Activated CD8-positive, alpha-beta T cell treated with anti-CD3 and anti-CD28 coated beads for 36 hours (primary cell): Measurements from ENCODE around the gene IKZF1. TPM values are rescaled to one million over a fixed set of nuclear protein-coding genes. Genes with fewer than 3 reads are reported as not detected.
A peak's percentile ranks its signal among the peaks of the same experiment; 100 is the strongest.

Experiments used
- ATAC-seq: fragments of 200-7000 bp; cut with Tn5 transposase; one replicate; pipeline ENCODE4 v1.10.0; 2021; ENCODE audit warnings: mild to moderate bottlenecking, moderate library complexity
- CTCF ChIA-PET: fragments of 350-600 bp; sonication (Branson Sonifier 250); formaldehyde crosslinking; loops from one replicate; lab custom pipeline; 2021; ENCODE audit warnings: antibody characterized with exemption; lab: Charles Lee
- POLR2A ChIA-PET: fragments of 350-600 bp; sonication (Branson Sonifier 250); formaldehyde crosslinking; loops from one replicate; lab custom pipeline; 2021; ENCODE audit warnings: antibody characterized with exemption; lab: Charles Lee
- DNase-seq: peaks from one replicate; pipeline ENCODE4 v3.0.0-alpha.2; 2020
- H3K27ac Mint-ChIP-seq: one replicate; pipeline ENCODE4 v1.8.0; 2021; ENCODE audit warnings: mild to moderate bottlenecking, mixed read lengths
- H3K27me3 Mint-ChIP-seq: one replicate; pipeline ENCODE4 v1.8.0; 2021; ENCODE audit warnings: mixed read lengths
- H3K36me3 Mint-ChIP-seq: one replicate; pipeline ENCODE4 v1.8.0; 2021; ENCODE audit warnings: low read depth, mixed read lengths
- H3K4me1 Mint-ChIP-seq: one replicate; pipeline ENCODE4 v1.8.0; 2021; ENCODE audit warnings: low read depth, mixed read lengths
- H3K4me3 Mint-ChIP-seq: one replicate; pipeline ENCODE4 v1.8.0; 2021; ENCODE audit warnings: mild to moderate bottlenecking, moderate library complexity, mixed read lengths
- H3K9me3 Mint-ChIP-seq: one replicate; pipeline ENCODE4 v1.8.0; 2021; ENCODE audit warnings: mixed read lengths
- intact Hi-C: fragments of 100-400 bp; cut with micrococcal nuclease; formaldehyde crosslinking; loops from one replicate; pipeline ENCODE4 v1.10.0; 2022
- total RNA-seq, 2 experiments: library from RNA; stranded (reverse); gene quantifications; one replicate each; pipeline ENCODE4 v1.2.3, GENCODE V29; 2021
- TF ChIP-seq, protein P1 (sequence below): fragments of 200-600 bp; IDR thresholded peaks from one replicate; pipeline ENCODE4 v1.8.0; 2022; ENCODE audit warnings: antibody characterized with exemption, mild to moderate bottlenecking

Gene IKZF1
- total RNA-seq, 2 experiments from 2014 or later: 277 to 295 TPM

DNA sequence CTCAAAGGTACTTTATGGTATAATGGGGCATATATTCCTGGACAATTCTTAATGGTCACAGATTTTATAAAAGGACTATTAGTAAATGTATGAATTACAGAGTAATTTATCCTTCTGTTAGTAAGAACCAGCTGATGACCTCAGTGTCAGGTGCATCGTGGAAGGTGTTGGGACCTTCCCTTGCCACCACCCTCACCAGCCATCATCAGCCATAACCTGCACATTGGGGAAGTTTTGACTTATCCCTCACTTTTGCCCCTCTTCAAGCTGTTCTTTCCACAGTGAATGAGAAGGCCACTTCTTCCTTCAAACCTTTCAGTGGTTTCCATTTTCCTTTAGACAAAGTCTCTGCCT is 93.4 kb downstream of the IKZF1 start:
- peaks cover 86% of the 10 kb centered on the region for H3K36me3 Mint-ChIP-seq
- CTCF ChIA-PET: interaction anchor here (1.4 to 3.3 kb wide), 4 partner anchors 10 to 192 kb away, joined by 5 to 10 read pairs (median 8); no protein-coding TSS in a partner anchor
- intact Hi-C loops: loop anchor here (5.0 kb wide), 1 partner anchor 36 kb away; no protein-coding TSS in a partner anchor
- TF ChIP-seq, protein P1, sequence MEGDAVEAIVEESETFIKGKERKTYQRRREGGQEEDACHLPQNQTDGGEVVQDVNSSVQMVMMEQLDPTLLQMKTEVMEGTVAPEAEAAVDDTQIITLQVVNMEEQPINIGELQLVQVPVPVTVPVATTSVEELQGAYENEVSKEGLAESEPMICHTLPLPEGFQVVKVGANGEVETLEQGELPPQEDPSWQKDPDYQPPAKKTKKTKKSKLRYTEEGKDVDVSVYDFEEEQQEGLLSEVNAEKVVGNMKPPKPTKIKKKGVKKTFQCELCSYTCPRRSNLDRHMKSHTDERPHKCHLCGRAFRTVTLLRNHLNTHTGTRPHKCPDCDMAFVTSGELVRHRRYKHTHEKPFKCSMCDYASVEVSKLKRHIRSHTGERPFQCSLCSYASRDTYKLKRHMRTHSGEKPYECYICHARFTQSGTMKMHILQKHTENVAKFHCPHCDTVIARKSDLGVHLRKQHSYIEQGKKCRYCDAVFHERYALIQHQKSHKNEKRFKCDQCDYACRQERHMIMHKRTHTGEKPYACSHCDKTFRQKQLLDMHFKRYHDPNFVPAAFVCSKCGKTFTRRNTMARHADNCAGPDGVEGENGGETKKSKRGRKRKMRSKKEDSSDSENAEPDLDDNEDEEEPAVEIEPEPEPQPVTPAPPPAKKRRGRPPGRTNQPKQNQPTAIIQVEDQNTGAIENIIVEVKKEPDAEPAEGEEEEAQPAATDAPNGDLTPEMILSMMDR: no peak
- H3K27ac Mint-ChIP-seq: peak overlapping the region; percentile 88
- no peak overlapping the region for H3K4me3 Mint-ChIP-seq
- no peaks in the 10 kb centered on the region for H3K9me3 Mint-ChIP-seq
- H3K27me3 Mint-ChIP-seq: no peaks in the 10 kb centered on the region
- peak; percentile 67 for DNase-seq
- H3K4me1 Mint-ChIP-seq: peaks cover 81% of the 10 kb centered on the region
- POLR2A ChIA-PET: interaction anchor here (0.8 to 3.2 kb wide), 14 partner anchors 9 to 248 kb away, joined by 3 to 11 read pairs (median 4); no protein-coding TSS in a partner anchor
- ATAC-seq: peak; percentile 11

DNA sequence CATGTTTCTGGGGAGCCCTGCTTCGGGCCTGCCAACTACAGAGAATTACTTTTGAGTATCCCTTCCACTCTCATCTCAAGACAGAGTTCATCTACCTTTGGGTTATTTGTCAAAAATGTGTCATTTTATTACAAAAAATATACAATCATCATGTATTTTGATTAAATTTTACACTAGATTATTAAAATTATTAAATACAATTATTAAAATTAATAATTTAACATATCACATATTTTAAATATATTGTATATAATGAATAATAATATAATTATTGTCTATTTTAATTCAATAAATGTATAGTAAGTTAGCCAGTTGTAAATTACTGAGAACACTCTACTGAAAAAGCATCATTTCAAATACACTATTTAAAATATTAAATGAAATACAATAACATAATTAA is 94.7 kb downstream of the IKZF1 start:
- DNase-seq: no peak
- H3K9me3 Mint-ChIP-seq: no peaks in the 10 kb centered on the region
- TF ChIP-seq, protein P1: no peak
- no peak overlapping the region for H3K4me3 Mint-ChIP-seq
- H3K36me3 Mint-ChIP-seq: peaks cover 86% of the 10 kb centered on the region
- no peak for ATAC-seq
- peaks cover 80% of the 10 kb centered on the region for H3K4me1 Mint-ChIP-seq
- CTCF ChIA-PET: interaction anchor here (0.7 to 3.3 kb wide), 5 partner anchors 8 to 193 kb away, joined by 3 to 10 read pairs (median 6); no protein-coding TSS in a partner anchor
- no peak overlapping the region for H3K27ac Mint-ChIP-seq
- no peaks in the 10 kb centered on the region for H3K27me3 Mint-ChIP-seq
- POLR2A ChIA-PET: interaction anchor here (0.9 to 3.2 kb wide), 5 partner anchors 10 to 31 kb away, joined by 4 to 11 read pairs (median 4); no protein-coding TSS in a partner anchor
- intact Hi-C loops: loop anchor here (5.0 kb wide), 1 partner anchor 37 kb away; no protein-coding TSS in a partner anchor

DNA sequence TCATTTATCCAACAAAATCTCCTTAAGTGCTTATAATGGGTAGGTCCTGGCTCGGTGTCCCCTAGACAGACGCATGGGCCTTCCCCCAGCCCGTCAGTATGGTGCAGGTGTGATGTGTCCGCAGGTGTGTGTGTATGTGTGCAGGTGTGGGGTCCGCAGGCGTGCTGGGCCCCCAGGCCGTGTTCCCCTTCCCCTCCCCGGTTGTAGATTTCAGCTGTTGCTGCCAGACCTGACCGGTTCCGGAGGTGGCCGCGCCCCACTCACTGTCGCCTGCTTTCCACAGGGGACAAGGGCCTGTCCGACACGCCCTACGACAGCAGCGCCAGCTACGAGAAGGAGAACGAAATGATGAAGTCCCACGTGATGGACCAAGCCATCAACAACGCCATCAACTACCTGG is 95.1 kb downstream of the IKZF1 start:
- peaks cover 80% of the 10 kb centered on the region for H3K4me1 Mint-ChIP-seq
- no peaks in the 10 kb centered on the region for H3K27me3 Mint-ChIP-seq
- intact Hi-C loops: loop anchor here (5.0 kb wide), 1 partner anchor 37 kb away; no protein-coding TSS in a partner anchor
- H3K9me3 Mint-ChIP-seq: no peaks in the 10 kb centered on the region
- TF ChIP-seq, protein P1: no peak
- peaks cover 85% of the 10 kb centered on the region for H3K36me3 Mint-ChIP-seq
- ATAC-seq: no peak
- no peak for DNase-seq
- no peak overlapping the region for H3K4me3 Mint-ChIP-seq
- CTCF ChIA-PET: no interaction called here
- no peak overlapping the region for H3K27ac Mint-ChIP-seq
- POLR2A ChIA-PET: interaction anchor here (1.7 kb wide), 1 partner anchor 18 kb away, joined by 4 read pairs; no protein-coding TSS in a partner anchor

DNA sequence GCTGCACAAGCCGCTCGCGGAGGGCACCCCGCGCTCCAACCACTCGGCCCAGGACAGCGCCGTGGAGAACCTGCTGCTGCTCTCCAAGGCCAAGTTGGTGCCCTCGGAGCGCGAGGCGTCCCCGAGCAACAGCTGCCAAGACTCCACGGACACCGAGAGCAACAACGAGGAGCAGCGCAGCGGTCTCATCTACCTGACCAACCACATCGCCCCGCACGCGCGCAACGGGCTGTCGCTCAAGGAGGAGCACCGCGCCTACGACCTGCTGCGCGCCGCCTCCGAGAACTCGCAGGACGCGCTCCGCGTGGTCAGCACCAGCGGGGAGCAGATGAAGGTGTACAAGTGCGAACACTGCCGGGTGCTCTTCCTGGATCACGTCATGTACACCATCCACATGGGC is 95.6 kb downstream of the IKZF1 start:
- Mint-ChIP-seq H3K9me3 (no peaks in the 10 kb centered on the region), H3K27ac (no peak overlapping the region), H3K27me3 (no peaks in the 10 kb centered on the region), H3K4me3 (no peak overlapping the region), H3K4me1 (peaks cover 84% of the 10 kb centered on the region), H3K36me3 (peaks cover 84% of the 10 kb centered on the region)
- TF ChIP-seq, protein P1: no peak
- ChIA-PET CTCF (no interaction called here), POLR2A (interaction anchor here (1.7 kb wide), 1 partner anchor 17 kb away, joined by 4 read pairs; no protein-coding TSS in a partner anchor)
- intact Hi-C loops: no loop called here
- DNase-seq (no peak), ATAC-seq (no peak)

DNA sequence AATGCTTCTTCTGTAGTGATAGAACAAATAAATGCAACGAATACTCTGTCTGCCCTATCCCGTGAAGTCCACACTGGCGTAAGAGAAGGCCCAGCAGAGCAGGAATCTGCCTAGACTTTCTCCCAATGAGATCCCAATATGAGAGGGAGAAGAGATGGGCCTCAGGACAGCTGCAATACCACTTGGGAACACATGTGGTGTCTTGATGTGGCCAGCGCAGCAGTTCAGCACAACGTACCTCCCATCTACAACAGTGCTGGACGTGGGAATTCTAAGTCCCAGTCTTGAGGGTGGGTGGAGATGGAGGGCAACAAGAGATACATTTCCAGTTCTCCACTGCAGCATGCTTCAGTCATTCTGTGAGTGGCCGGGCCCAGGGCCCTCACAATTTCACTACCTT is 99.9 kb downstream of the IKZF1 start:
- Mint-ChIP-seq H3K4me1 (peaks cover 90% of the 10 kb centered on the region), H3K27me3 (no peaks in the 10 kb centered on the region), H3K27ac (peak overlapping the region; percentile 40), H3K9me3 (no peaks in the 10 kb centered on the region), H3K36me3 (peaks cover 57% of the 10 kb centered on the region), H3K4me3 (no peak overlapping the region)
- CTCF ChIA-PET: interaction anchor here (0.6 to 1.5 kb wide), 5 partner anchors 10 to 260 kb away, joined by 3 to 5 read pairs (median 3); no protein-coding TSS in a partner anchor
- TF ChIP-seq, protein P1: no peak
- POLR2A ChIA-PET: no interaction called here
- DNase-seq (no peak), ATAC-seq (no peak)
- intact Hi-C loops: no loop called here
